NCI-H510A treated with DMSO at 0.1 percent for 48 hours (cell line): ENCODE data around the gene NME4.
"Not testable (repeated sequence)": the region's sequence is repeated elsewhere in the genome, so short reads cannot be mapped to it uniquely, and the experiment has no call there.

Experiments
- DNase-seq: peaks from one replicate; lab custom pipeline; 2025; lab: John Stamatoyannopoulos, UW

The NME4 gene

GRCh38 chr16:397135-397661, at the start of gene NME4:
Gene NME4 (plus strand): TSS chr16:397199. CDS start chr16:397223, 24 bp downstream.
- no peak for DNase-seq

GRCh38 chr16:347203-347602, 49.8 kb upstream of the NME4 start:
- no peak for DNase-seq

- DNase-seq = not testable (repeated sequence)
Observed at GRCh38 chr16:348495-348894, 48.5 kb upstream of the NME4 start.

- DNase-seq = no peak
Observed at GRCh38 chr16:349211-349610, 47.8 kb upstream of the NME4 start.

GRCh38 chr16:350203-350602, 46.8 kb upstream of the NME4 start:
- no peak for DNase-seq

GRCh38 chr16:351804-352520, 45.0 kb upstream of the NME4 start:
- no peak for DNase-seq

- DNase-seq = peak; percentile 85
Observed at GRCh38 chr16:352547-353403, 44.2 kb upstream of the NME4 start, which contains the start of gene AXIN1. Gene AXIN1 (minus strand): TSS chr16:352723. CDS start chr16:347025, 5,698 bp downstream.

- DNase-seq = no peak
Observed at GRCh38 chr16:353404-354290, 43.4 kb upstream of the NME4 start.

GRCh38 chr16:354291-354881, 42.6 kb upstream of the NME4 start:
- no peak for DNase-seq

- no peak for DNase-seq
Observed at GRCh38 chr16:354971-355461, 42.0 kb upstream of the NME4 start.

- DNase-seq = no peak
Observed at GRCh38 chr16:356741-357140, 40.3 kb upstream of the NME4 start.

- no peak for DNase-seq
Observed at GRCh38 chr16:359067-359763, 37.8 kb upstream of the NME4 start.

GRCh38 chr16:359871-360697, 36.9 kb upstream of the NME4 start:
- DNase-seq = no peak

- no peak for DNase-seq
Observed at GRCh38 chr16:360698-361336, 36.2 kb upstream of the NME4 start.

GRCh38 chr16:361341-361871, 35.6 kb upstream of the NME4 start:
- no peak for DNase-seq

GRCh38 chr16:361872-362701, 34.9 kb upstream of the NME4 start:
- DNase-seq = peak; percentile 63

GRCh38 chr16:362702-362999, 34.3 kb upstream of the NME4 start:
- DNase-seq = not testable (repeated sequence)

GRCh38 chr16:363110-363765, 33.8 kb upstream of the NME4 start:
- no peak for DNase-seq
